ENCODE results near the gene TBC1D10B.

DNA sequence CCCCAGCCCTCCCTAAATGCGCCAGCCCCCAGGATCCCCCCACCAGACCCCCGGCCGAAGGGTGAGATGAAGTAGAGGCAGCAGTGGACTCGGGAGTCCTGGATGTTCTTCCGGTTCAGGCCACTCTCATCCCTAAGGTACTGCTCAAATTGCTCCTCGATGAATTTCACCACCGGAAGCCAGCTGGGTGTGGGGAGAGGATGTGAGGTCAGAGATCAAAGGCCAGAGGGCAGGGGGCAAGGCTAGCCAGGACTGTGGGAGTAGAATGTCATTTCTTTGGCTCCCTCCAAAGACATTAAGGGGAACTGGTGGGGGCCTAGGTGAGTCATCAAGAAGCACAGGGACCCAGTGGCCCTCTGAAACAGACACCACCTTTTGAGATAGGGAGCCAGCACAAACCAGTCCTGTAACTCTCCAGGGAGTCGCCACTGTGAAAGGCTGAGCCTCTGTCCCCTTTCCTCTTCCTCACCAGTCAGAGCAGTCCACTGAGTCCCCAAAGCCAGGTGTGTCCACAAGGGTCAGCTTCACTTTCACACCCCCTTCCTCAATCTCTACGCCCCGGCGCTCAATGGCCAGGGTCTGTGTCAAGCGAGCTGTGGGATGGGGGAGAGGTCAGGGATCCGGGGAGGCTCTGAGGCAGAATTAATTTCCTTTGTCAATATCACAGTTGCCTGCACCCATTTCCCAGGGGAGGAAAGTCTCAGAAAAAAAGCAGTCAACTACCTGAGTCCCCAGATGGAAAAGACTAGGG lies 11.2 kb upstream of the TBC1D10B start:
- no peak for TF ChIP-seq POLR2A (IDR thresholded peaks at IDR 0.05)
- TF ChIP-seq, protein P1, sequence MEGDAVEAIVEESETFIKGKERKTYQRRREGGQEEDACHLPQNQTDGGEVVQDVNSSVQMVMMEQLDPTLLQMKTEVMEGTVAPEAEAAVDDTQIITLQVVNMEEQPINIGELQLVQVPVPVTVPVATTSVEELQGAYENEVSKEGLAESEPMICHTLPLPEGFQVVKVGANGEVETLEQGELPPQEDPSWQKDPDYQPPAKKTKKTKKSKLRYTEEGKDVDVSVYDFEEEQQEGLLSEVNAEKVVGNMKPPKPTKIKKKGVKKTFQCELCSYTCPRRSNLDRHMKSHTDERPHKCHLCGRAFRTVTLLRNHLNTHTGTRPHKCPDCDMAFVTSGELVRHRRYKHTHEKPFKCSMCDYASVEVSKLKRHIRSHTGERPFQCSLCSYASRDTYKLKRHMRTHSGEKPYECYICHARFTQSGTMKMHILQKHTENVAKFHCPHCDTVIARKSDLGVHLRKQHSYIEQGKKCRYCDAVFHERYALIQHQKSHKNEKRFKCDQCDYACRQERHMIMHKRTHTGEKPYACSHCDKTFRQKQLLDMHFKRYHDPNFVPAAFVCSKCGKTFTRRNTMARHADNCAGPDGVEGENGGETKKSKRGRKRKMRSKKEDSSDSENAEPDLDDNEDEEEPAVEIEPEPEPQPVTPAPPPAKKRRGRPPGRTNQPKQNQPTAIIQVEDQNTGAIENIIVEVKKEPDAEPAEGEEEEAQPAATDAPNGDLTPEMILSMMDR (IDR thresholded peaks at IDR 0.05): no peak

Measured in esophagus squamous epithelium (tissue), 4 donors.